GM19351 (cell line): ENCODE measurements around the gene RIPK3.

Source experiments
- ATAC-seq: cut with Tn5 transposase; IDR thresholded peaks from one replicate; pipeline ENCODE4 v1.9.1; 2021; ENCODE audit warnings: mild to moderate bottlenecking, moderate library complexity; ENCODE audit not compliant: unreplicated experiment

The RIPK3 gene

GRCh38 chr14:24307575-24308341 is 32.0 kb downstream of the RIPK3 start, which contains the start of gene CIDEB:
Gene CIDEB (minus strand): TSS chr14:24307977. CDS start chr14:24307858, 119 bp downstream.
- no peak for ATAC-seq

- ATAC-seq, result no peak
These were observed 32.6 kb downstream of the RIPK3 start for GRCh38 chr14:24307156-24307574.

DNA sequence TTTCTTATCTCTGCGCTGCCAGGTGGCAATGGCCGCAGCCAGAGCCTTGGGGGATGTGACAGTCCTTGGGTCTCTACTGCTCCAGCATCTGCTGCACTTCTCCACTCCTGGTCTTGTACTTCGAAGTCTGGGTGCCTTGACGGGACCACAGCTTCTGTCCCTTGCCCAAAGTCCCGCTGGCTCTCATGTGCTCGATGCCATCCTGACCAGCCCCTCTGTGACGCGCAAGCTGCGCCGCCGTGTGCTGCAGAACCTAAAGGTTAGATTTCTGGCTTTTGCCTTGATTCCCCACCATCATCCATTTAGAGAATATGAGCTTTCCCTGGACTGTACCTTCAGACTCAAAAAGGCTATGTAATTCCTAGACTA is 35.8 kb downstream of the RIPK3 start:
- ATAC-seq, result no peak

DNA sequence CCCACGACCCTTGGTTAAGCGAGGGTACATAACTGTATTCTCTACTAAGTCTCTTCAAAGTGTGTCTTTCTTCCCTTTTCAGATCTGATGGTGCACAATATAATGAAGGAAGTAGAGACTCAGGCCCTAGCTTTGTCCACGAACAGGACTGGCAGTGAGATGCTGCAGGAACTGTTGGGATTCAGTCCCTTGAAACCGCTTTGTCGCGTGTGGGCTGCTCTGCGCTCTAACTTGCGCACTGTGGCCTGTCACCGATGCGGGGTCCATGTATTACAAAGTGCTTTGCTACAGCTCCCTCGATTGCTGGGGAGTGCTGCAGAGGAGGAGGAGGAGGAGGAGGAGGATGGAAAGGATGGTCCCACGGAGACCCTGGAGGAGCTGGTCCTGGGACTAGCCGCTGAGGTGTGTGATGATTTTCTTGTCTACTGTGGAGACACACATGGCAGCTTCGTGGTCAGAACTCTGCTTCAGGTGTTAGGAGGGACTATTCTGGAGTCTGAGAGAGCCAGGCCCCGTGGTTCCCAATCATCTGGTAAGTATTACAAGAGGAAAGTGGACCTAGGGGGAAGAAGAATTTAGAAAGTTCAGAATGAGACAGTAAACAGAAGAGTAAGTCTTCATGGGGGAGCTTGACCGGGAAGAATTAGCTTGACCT is 39.3 kb downstream of the RIPK3 start:
- no peak for ATAC-seq

DNA sequence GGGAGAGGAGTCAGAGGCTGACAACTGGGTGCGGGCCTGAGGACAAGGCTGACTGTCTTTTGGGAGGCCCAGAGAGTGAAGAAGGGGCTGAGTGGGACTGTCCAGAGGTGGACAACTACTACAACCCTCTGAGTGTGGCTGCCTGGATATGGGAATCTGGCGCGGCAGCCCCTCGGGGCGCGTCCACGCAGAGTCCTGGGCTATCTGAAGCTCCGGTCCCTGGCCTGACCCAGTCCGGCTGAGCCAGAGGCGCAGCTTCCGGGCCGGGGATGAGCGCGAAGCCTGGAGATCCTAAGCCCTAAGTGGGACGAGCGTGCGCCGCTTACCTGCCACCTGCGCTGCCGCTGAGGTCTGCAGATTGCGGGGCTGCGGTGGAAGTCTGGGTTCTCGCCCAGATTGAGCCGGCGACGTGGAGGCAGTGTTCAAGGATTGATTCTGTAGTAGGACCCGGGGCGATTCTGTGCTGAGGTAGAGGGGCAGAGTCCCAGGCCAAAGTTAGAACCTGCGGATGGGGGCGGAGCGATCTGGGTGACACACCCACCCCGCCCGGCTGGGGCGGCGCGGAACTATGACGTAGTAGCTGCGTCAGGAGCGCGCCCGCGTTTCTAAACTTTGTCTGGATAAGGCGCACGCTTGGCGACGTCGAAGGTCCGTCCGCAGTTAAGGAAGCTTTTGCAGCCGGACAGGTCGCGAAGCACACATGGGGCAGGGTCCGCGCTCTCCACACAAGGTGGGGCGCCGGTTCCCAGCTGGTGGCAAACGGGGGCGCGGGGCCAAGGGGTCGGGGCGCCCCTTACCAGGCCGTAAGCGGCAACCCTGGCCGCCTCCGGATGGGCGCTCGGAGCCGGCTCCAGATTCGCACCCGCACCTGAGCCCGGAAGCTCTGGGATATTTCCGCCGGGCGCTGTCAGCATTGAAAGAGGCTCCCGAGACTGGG is 40.3 kb downstream of the RIPK3 start, which contains the start of the genes DHRS1 and NOP9:
DHRS1 (minus strand) TSS at position 526 of the 937 bp plus-strand sequence. CDS start 674 bp downstream, outside the sequence.
NOP9 (plus strand) TSS at position 596 of the 937 bp plus-strand sequence; CDS start at position 701, 105 bp downstream.
- peak; percentile 72 for ATAC-seq

DNA sequence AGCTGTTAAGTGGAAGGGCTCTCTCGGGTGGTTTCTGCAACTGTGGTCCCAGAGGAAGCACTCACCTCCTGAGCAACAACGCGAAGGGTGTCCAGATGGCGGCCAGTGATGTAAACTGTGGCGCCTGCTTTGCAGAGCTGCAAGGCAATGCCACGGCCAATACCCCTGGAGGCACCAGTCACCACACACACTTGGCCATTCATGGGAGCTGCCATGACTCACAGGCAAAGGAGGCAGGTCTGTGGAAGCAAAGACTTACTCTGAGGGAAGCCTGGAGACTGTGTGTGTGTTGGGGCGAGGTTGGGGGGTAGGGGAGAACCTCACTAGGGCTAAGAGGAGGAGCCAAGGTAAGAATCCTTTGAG is 40.9 kb downstream of the RIPK3 start:
- ATAC-seq, result no peak

- ATAC-seq, result peak; percentile 7
These were observed 42.4 kb downstream of the RIPK3 start for GRCh38 chr14:24297190-24297964.

DNA sequence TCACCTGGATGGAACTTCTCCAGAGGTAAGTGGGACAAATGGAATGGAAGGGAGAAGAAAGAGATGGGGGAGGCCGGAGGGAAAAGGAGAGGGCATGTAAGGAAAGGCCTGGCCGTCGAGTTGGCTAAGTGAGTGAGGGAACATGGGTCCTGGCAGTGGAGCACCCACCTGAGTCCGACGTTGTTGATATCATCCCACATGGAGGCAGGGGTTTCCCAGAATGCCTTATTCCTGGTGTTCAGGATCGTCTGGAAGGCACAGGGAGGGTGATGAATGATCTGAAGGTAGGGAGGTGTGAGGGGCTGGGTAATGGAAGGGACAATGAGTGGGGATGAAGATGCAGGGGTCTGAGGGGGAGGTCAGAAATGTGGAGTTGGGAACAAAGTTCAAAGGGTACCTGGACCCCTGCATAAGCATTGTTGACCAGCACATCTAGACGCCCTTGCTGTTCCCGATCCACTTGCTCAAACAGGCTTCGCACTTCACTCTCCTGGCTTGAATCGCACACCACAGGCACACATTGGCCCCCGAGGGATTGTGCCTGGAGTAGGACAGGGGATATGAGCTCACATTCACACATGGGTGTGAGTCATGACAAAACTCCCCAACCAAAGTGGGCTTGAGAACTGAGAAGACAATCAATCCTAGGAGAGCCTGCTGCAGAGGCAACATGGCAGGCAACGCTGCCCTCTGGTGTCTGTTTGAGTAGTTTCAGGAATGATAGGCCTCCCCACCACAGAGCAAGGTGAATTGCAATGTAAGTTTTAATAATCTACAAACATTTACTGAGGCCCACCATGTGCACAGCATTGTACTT is 43.2 kb downstream of the RIPK3 start:
- ATAC-seq, result peak; percentile 52

GRCh38 chr14:24293525-24293924 is 46.3 kb downstream of the RIPK3 start:
- no peak for ATAC-seq

DNA sequence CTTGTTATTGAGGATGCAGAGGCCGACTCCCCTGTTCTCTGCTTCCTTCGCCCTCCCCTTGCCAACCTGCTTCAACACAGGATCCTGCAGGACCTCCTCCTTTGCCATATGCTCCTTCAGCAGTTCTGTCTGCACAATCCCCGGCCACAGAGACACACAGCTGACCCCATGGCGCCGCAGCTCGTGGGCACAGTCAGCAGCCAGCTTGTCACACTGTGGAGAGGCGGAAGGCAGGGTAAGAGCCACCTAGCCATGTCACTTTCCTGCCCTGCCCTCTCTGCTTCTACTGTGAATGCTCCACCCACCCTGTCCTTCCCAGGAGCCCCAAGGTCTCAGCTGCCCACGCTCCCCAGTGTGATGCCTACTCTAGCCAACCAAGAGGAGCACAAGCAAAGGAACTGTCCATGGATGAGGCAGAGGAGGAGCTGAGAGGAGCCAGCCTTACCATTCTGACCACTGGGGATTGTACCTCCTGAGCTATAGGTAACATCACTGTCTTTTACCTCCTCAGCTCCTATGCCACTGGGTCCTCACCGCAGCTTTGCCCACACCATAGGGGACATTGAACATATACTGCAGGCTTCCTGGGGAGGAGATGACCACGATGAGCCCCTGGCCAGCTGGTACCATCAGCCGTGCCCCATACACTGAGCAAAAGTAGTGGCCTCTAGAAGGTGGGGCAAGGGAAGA is 47.5 kb downstream of the RIPK3 start:
- ATAC-seq, result no peak

GRCh38 chr14:24291446-24292117 is 48.2 kb downstream of the RIPK3 start:
- no peak for ATAC-seq

- ATAC-seq, result no peak
These were observed 49.0 kb downstream of the RIPK3 start for GRCh38 chr14:24290746-24291145.

DNA sequence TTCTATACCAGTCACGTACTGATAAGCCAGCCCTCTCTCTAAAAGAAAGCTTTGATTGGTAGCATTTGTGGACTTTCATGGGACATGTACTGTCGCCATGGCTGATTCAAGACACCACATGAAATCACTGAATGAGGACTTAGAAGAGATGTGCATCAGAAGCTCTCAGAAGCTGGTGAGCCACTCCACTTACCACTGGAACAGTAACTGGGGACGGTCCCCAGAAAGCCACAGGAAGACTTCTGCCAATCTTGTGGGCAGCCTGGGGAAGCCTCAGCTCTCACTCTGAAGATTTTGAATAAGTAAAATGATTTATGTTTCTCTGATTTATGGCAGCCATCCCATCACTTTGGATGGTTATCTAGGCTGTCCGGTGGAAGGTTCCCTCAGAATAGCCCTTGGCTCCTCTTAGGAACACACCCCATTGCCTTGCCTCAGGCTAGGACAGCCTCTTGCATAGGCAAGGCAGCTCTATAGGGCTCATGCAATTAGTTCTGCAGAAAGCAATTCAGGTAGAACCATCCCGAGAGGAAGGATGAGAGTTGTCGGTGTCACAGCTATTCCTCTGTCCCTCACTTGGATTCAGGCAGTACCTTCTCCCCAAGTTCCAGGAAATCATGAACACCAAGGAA is 50.0 kb downstream of the RIPK3 start:
- ATAC-seq, result no peak

DNA sequence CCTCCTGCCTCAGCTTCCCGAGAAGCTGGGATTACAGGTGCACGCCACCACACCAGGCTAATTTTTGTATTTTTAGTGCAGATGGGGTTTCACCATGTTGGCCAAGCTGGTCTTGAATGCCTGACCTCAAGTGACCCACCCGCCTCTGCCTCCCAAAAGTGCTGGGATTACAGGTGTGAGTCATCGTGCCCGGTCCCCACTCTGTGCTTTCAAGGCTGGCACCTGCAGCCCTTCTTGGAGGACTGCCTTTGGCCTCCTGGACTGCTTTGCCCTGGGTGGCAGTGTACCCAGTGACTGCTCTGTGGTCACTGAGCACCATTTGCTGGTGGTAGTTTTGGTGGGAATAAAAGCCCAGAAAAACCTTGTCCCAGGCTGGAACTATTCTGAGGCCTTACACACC is 52.8 kb downstream of the RIPK3 start:
- ATAC-seq, result no peak
